GM12878 (cell line): ENCODE results near the gene SERTAD1. TPM values are rescaled to one million over a fixed set of nuclear protein-coding genes. Genes with fewer than 3 reads are reported as not detected.

Source experiments
- ATAC-seq: fragments of 200-7000 bp; cut with Tn5 transposase; 3 replicates; pipeline ENCODE4 v1.9.1; 2020; ENCODE audit warnings: mild to moderate bottlenecking, moderate library complexity
- BruUV-seq: library from RNA; stranded (reverse); fragments of 400-500 nt; replicated peaks from 2 replicates; lab custom pipeline; 2021; lab: Mats Ljungman, UMichigan
- CTCF ChIA-PET: fragments of 300-600 bp; sonication (Branson Sonifier 250); formaldehyde crosslinking; extraction: SDS; loops from one replicate; lab custom pipeline; 2021; ENCODE audit warnings: inconsistent platforms; lab: Yijun Ruan, JAX
- POLR2A ChIA-PET: fragments of 350-600 bp; formaldehyde crosslinking; extraction: SDS; loops from one replicate; lab custom pipeline; 2021; ENCODE audit warnings: inconsistent platforms; lab: Charles Lee
- RAD21 ChIA-PET: fragments of 300-600 bp; sonication (Branson Sonifier 250); formaldehyde crosslinking; loops from one replicate; lab custom pipeline; 2023; ENCODE audit warnings: antibody characterized with exemption; ENCODE audit not compliant: unreplicated experiment; lab: Charles Lee
- SMC1A ChIA-PET: fragments of 300-600 bp; sonication (Branson Sonifier 250); formaldehyde crosslinking; loops from one replicate; lab custom pipeline; 2023; ENCODE audit not compliant: unreplicated experiment, uncharacterized antibody; lab: Charles Lee
- DNase-seq: peaks from one replicate; pipeline ENCODE4 v3.0.0-alpha.2; 2011; ENCODE audit warnings: low read depth, low spot score
- FAIRE-seq: peaks from 3 replicates; lab custom pipeline; 2011; peaks lifted over from hg19 to GRCh38; lab: Jason Lieb, UNC
- H2AFZ ChIP-seq: 2 replicates; pipeline ENCODE4 v1.6.0; 2011; ENCODE audit warnings: low read depth, low read length, control low read depth; ENCODE audit not compliant: control insufficient read depth
- H3K27ac ChIP-seq: 2 replicates; pipeline ENCODE4 v1.5.1; 2011; ENCODE audit warnings: control low read depth; ENCODE audit not compliant: control insufficient read depth, insufficient read depth
- H3K27me3 ChIP-seq, 2 experiments: replicated peaks in 1 of 2; 2 replicates each; pipeline versions ENCODE4 v1.6.0 to v1.6.1; 2011; ENCODE audit warnings: low read length in 1 of 2; ENCODE audit not compliant: control insufficient read depth in 2 of 2, insufficient read depth in 2 of 2
- H3K36me3 ChIP-seq, 2 experiments: 2 replicates each; pipeline ENCODE4 v1.5.1; 2011; ENCODE audit warnings: low read length in 1 of 2; ENCODE audit not compliant: control insufficient read depth in 2 of 2, insufficient read depth in 2 of 2
- H3K4me1 ChIP-seq: 2 replicates; pipeline ENCODE4 v1.6.1; 2011; ENCODE audit warnings: mild to moderate bottlenecking, low read length, moderate library complexity, mixed read lengths; ENCODE audit not compliant: control insufficient read depth, insufficient read depth
- H3K4me2 ChIP-seq: 2 replicates; pipeline ENCODE4 v1.6.0; 2011; ENCODE audit warnings: control low read depth; ENCODE audit not compliant: control insufficient read depth, insufficient read depth
- H3K4me3 ChIP-seq: fragments of 200-600 bp; sonication (generic); 2 replicates; pipeline ENCODE4 v1.5.1; 2016
- H3K79me2 ChIP-seq: 2 replicates; pipeline ENCODE4 v1.6.0; 2011; ENCODE audit warnings: low read length; ENCODE audit not compliant: control insufficient read depth, insufficient read depth
- H3K9ac ChIP-seq: 2 replicates; pipeline ENCODE4 v1.8.0; 2011; ENCODE audit warnings: low read length, control low read depth, mixed read lengths; ENCODE audit not compliant: control insufficient read depth, insufficient read depth
- H3K9me3 ChIP-seq: replicated peaks from 3 replicates; pipeline ENCODE4 v1.5.1; 2011; ENCODE audit warnings: mild to moderate bottlenecking, low read length; ENCODE audit not compliant: control insufficient read depth, insufficient read depth
- H4K20me1 ChIP-seq: 2 replicates; pipeline ENCODE4 v1.6.0; 2011; ENCODE audit not compliant: control insufficient read depth, insufficient read depth
- CBX5 ChIP-seq: sonication (generic); IDR thresholded peaks from 2 replicates; pipeline ENCODE4 v1.6.1; 2016; ENCODE audit warnings: low read depth, moderate library complexity, mild to moderate bottlenecking, inconsistent platforms
- EP300 ChIP-seq, 2 experiments: fragments of 150-350 bp in 1 of 2; IDR thresholded peaks; 2 replicates each; pipeline ENCODE4 v1.6.1; 2011 to 2012; ENCODE audit warnings: low read depth in 2 of 2, low read length in 2 of 2, borderline replicate concordance in 1 of 2, improper control_type of control experiment in 1 of 2, inconsistent platforms in 1 of 2; ENCODE audit not compliant: control insufficient read depth in 1 of 2
- ETV6 ChIP-seq, 2 experiments: fragments of 450-650 bp in 1 of 2; IDR thresholded peaks in 1 of 2; conservative IDR thresholded peaks in 1 of 2; 2 replicates each; pipeline ENCODE4 v1.6.1; 2014; ENCODE audit warnings: antibody characterized with exemption in 1 of 2, borderline replicate concordance in 1 of 2, low read depth in 1 of 2, mild to moderate bottlenecking in 1 of 2, moderate library complexity in 1 of 2
- FOXM1 ChIP-seq: IDR thresholded peaks from 2 replicates; pipeline ENCODE4 v1.6.1; 2012; ENCODE audit warnings: low read depth, mild to moderate bottlenecking, inconsistent platforms, low read length, moderate library complexity
- HDAC2 ChIP-seq: fragments of 200-600 bp; sonication (generic); IDR thresholded peaks from 2 replicates; pipeline ENCODE4 v1.6.1; 2017
- HDAC6 ChIP-seq: fragments of 200-600 bp; sonication (generic); IDR thresholded peaks from one replicate; pipeline ENCODE4 v1.8.0; 2017; ENCODE audit warnings: antibody characterized with exemption; ENCODE audit not compliant: unreplicated experiment
- HSF1 ChIP-seq: fragments of 150-350 bp; IDR thresholded peaks from 2 replicates; pipeline ENCODE4 v1.6.1; 2014; ENCODE audit warnings: mild to moderate bottlenecking, low read depth, low read length
- IKZF2 ChIP-seq, 2 experiments: fragments of 450-650 bp; IDR thresholded peaks; 2 replicates each; pipeline ENCODE4 v1.6.1; 2017; ENCODE audit warnings: mild to moderate bottlenecking in 2 of 2, moderate library complexity in 2 of 2
- MTA3 ChIP-seq: IDR thresholded peaks from 2 replicates; pipeline ENCODE4 v1.6.1; 2012; ENCODE audit warnings: low read length, inconsistent platforms, borderline replicate concordance
- MXI1 ChIP-seq: fragments of 150-350 bp; IDR thresholded peaks from 2 replicates; pipeline ENCODE4 v1.6.1; 2011; ENCODE audit warnings: low read depth, mild to moderate bottlenecking, inconsistent platforms, low read length, improper control_type of control experiment
- PAX5 ChIP-seq: IDR thresholded peaks from 2 replicates; pipeline ENCODE4 v1.6.1; 2011; ENCODE audit warnings: low read depth, low read length, borderline replicate concordance
- PKNOX1 ChIP-seq: fragments of 450-650 bp; IDR thresholded peaks from 2 replicates; pipeline ENCODE4 v1.6.1; 2016; ENCODE audit warnings: mild to moderate bottlenecking
- RFX5 ChIP-seq: IDR thresholded peaks from 2 replicates; pipeline ENCODE4 v1.6.1; 2011; ENCODE audit warnings: low read depth, low read length, improper control_type of control experiment
- SREBF2 ChIP-seq: IDR thresholded peaks from 2 replicates; pipeline ENCODE4 v1.6.1; 2012; ENCODE audit warnings: mild to moderate bottlenecking, low read length
- SRF ChIP-seq, 2 experiments: IDR thresholded peaks; 2 replicates each; pipeline ENCODE4 v1.6.1; 2011; ENCODE audit warnings: low read depth in 2 of 2, low read length in 2 of 2, mild to moderate bottlenecking in 1 of 2, moderate library complexity in 1 of 2
- SUZ12 ChIP-seq: fragments of 200-600 bp; sonication (generic); IDR thresholded peaks from one replicate; pipeline ENCODE4 v1.6.1; 2018; ENCODE audit warnings: antibody characterized with exemption, mild to moderate bottlenecking; ENCODE audit not compliant: unreplicated experiment
- TARDBP ChIP-seq: IDR thresholded peaks from 2 replicates; pipeline ENCODE4 v1.6.1; 2016; ENCODE audit warnings: borderline replicate concordance
- ZNF687 ChIP-seq: fragments of 450-650 bp; IDR thresholded peaks from 2 replicates; pipeline ENCODE4 v1.6.1; 2017; ENCODE audit warnings: mild to moderate bottlenecking, moderate library complexity
- WGBS: methylation state at CpG from one replicate; pipeline ENCODE4 v1.1.6; 2016; ENCODE audit warnings: low lambda C conversion rate; ENCODE audit not compliant: insufficient replicate concordance, insufficient coverage; ENCODE audit errors: missing lambda C conversion rate; 5-methylcytosine and 5-hydroxymethylcytosine counted together
- in situ Hi-C: fragments of 300-500 bp; cut with MboI; formaldehyde crosslinking; loops from 9 replicates; pipeline ENCODE4 v1.14.3; 2018; ENCODE audit warnings: mixed read lengths
- intact Hi-C: fragments of 100-400 bp; cut with micrococcal nuclease; formaldehyde crosslinking; loops from one replicate; pipeline ENCODE4 v1.14.2; 2022; ENCODE audit not compliant: unreplicated experiment
- polyA plus RNA-seq, 11 experiments: library from polyadenylated mRNA; depleted of rRNA in 4 of 11; unstranded in 6 of 11; stranded (reverse) in 5 of 11; fragments of >200 nt; fragmentation: Nextera tagmentation in 4 of 11; fragmentation: Illumina TruSeq in 1 of 11; extraction: Ambion mirVana in 4 of 11; extraction: Trizol in 1 of 11; gene quantifications; 1 replicate in 1 of 11; 2 replicates in 10 of 11; pipeline versions ENCODE4 v1.2.1 to v1.2.3, GENCODE V29; 2011 to 2016; ENCODE audit warnings: inconsistent platforms in 2 of 11, missing spikeins in 2 of 11, low read depth in 1 of 11
- total RNA-seq, 4 experiments: library from RNA; depleted of rRNA in 3 of 4; stranded (reverse); fragments of >200 nt in 3 of 4; fragmentation: Illumina TruSeq in 1 of 4; extraction: Trizol in 1 of 4; gene quantifications; 2 replicates each; pipeline versions ENCODE4 v1.2.1 to v1.2.3, GENCODE V29; 2013 to 2021

SERTAD1 gene
- total and polyA plus RNA-seq, 10 of the 15 experiments (the other 5 are each of a cell fraction or from before 2014, with no cell fraction given), result 0.23 to 14.2 (median 8.0) TPM

- no peaks in the 10 kb centered on the region for H3K36me3 ChIP-seq
- intact Hi-C loops, result no loop called here
- no peak overlapping the region for H3K27ac ChIP-seq
- H4K20me1 ChIP-seq, result no peaks in the 10 kb centered on the region
- ChIA-PET RAD21 (interaction anchor here (0.6 kb wide), 1 partner anchor 13 kb away, joined by 3 read pairs; no protein-coding TSS in a partner anchor), CTCF (no interaction called here), POLR2A (no interaction called here), SMC1A (no interaction called here)
- no peaks in the 10 kb centered on the region for H3K79me2 ChIP-seq
- BruUV-seq, result no TSS peak
- no peak for FAIRE-seq
- H3K9ac ChIP-seq, result no peak overlapping the region
- no peak for ATAC-seq
- WGBS, result 82% methylated on average over 6 of the region's 6 CpGs
- peaks cover 16% of the 10 kb centered on the region for H3K4me1 ChIP-seq
- no peak overlapping the region for H3K4me2 ChIP-seq
- H2AFZ ChIP-seq, result no peak overlapping the region
- H3K27me3 ChIP-seq, result peaks cover 0 to 2% of the 10 kb centered on the region in 2 experiments; a peak in 3 of 4 replicates
- H3K4me3 ChIP-seq, result no peak overlapping the region
- H3K9me3 ChIP-seq, result no peaks in the 10 kb centered on the region
- in situ Hi-C loops, result no loop called here
- DNase-seq, result no peak
- TF ChIP-seq TARDBP, result no peak
- no peak for TF ChIP-seq PAX5
- no peak for TF ChIP-seq EP300 (IDR thresholded peaks at IDR 0.05; ENCODE audit: borderline replicate concordance in 1 of 2, control insufficient read depth in 1 of 2, low read depth in 2 of 2, low read length in 2 of 2)
- TF ChIP-seq MXI1, result no peak
- no peak for TF ChIP-seq ETV6 (conservative IDR thresholded peaks at IDR 0.05 in 1 of 2, IDR thresholded peaks at IDR 0.05 in 1 of 2; ENCODE audit: borderline replicate concordance in 1 of 2, low read depth in 1 of 2)
- TF ChIP-seq PKNOX1, result no peak
- TF ChIP-seq SREBF2, result no peak
- TF ChIP-seq SUZ12, result no peak
- no peak for TF ChIP-seq HDAC6
- no peak for TF ChIP-seq IKZF2 (IDR thresholded peaks at IDR 0.05)
- no peak for TF ChIP-seq CBX5
- no peak for TF ChIP-seq HSF1
- TF ChIP-seq MTA3, result no peak
- no peak for TF ChIP-seq HDAC2
- TF ChIP-seq ZNF687, result no peak
- TF ChIP-seq FOXM1, result no peak
- TF ChIP-seq SRF (IDR thresholded peaks at IDR 0.05; ENCODE audit: low read depth in 2 of 2, low read length in 2 of 2), result no peak
- TF ChIP-seq RFX5, result no peak
Measured at GRCh38 chr19:40469011-40469410, 43.2 kb upstream of the SERTAD1 start.
